GM18526 (cell line): ENCODE measurements around the gene FHL5.

Source experiments
- POLR2A ChIP-seq: IDR thresholded peaks from 3 replicates; pipeline ENCODE4 v1.6.1; 2011; ENCODE audit not compliant: insufficient read length; ENCODE audit errors: extremely low read depth

The FHL5 gene

DNA sequence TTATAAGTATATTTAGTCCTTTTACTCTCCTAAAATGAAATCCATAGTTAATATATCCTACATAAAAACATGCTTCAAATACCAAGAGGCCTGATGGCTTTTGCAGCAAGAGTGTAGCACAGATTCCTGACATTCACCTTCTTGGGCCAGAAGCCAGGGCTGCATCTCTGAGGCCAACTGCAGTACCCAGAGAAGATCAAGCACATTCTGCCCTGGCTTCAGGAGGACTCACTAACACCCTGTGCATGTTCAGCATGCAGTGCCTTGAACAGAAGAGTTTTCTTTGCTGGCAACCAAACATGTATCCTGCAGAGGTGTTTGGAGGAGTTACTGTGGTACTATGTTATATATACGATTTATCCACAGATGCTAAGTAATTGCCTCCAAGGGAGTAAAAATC is 90.3 kb downstream of the FHL5 start:
- no peak for TF ChIP-seq POLR2A

DNA sequence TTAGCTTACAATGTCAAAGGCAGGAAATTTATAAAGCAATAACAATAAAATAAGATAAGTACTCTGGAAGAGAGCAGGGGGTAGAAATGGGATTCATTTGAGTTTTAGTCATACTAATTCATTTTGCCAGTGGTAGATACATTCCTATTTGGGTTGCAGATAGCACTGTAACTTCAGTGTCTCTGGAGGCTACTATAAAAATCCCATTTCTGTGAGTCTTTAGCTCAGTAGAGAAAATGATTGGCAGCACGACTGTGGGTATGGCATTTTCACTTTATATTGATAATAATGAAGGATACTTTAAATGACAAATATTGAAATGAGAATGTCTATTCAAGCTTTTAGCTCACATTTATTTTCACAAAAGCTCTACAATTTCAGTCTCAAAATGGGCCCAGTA is 93.6 kb downstream of the FHL5 start:
- TF ChIP-seq POLR2A = no peak

DNA sequence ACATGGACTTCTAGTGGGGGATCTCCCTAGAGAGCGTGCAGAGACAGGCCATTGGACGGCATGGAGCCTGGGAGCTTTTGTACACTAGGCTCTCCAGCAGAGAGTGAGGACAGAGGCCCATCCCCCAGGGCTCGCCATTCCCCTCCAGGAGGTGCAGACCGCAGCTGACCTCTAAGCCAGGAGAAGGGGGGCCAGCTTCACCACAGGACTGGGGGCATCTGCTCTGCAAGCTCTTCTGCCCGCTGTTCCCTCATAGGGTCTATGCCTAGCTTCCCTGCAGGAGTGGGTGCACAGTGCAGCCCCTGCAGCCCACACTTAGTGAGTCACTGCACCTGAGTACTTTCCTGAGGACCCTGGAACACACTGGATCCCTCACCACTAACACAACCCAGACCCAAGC is 94.4 kb downstream of the FHL5 start:
- no peak for TF ChIP-seq POLR2A

DNA sequence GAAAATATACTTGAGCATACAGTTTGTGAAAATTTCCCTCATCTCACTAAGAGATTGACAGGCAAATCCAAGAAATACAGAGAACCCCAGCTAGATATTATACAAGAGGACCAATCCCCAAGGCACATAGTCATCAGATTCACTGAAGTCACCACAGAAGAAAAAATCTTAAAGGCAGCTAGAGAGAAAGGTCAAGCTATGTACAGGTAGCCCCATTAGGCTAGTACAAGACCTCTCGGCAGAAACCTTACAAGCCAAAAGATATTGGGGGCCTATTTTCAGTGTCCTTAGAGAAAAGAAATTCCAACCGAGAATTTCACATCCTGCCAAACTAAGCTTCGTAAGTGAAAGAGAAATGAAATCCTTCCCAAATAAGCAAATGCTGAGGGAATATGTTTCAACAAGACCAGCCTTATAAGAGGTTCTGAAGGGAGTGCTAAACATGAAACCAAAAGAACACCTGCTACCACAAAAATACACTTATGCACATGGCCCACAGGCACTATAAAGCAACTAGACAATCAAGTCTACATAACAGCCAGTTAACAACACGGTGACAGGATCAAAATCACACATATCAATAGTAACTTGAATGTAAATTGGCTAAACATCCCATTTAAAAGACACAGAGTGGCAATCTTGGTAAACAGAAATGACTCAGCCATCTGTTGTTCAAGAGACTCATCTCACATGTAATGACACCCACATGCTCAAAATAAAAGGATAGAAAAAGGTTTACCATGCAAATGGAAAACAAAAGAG is 96.3 kb downstream of the FHL5 start:
- no peak for TF ChIP-seq POLR2A
